Upper lobe of right lung (tissue), 1 donor: ENCODE measurements around the gene DIDO1. TPM values are rescaled to one million over a fixed set of nuclear protein-coding genes. Genes with fewer than 3 reads are reported as not detected.
A peak's percentile ranks its signal among the peaks of the same experiment; 100 is the strongest.

ENCODE experiments used
- ATAC-seq: fragments of 200-7000 bp; cut with Tn5 transposase; one replicate; pipeline ENCODE4 v1.9.1; 2020; ENCODE audit warnings: mild to moderate bottlenecking, moderate library complexity
- DNase-seq: peaks from one replicate; pipeline ENCODE4 v3.0.0-alpha.2; 2020
- H3K27ac ChIP-seq: fragments of 200-600 bp; one replicate; pipeline ENCODE4 v1.8.0; 2022
- H3K27me3 ChIP-seq: fragments of 200-600 bp; one replicate; pipeline ENCODE4 v1.8.0; 2022; ENCODE audit warnings: mild to moderate bottlenecking
- H3K36me3 ChIP-seq: fragments of 200-600 bp; one replicate; pipeline ENCODE4 v1.8.0; 2022
- H3K4me1 ChIP-seq: fragments of 200-600 bp; one replicate; pipeline ENCODE4 v1.8.0; 2022
- H3K4me3 ChIP-seq: fragments of 200-600 bp; one replicate; pipeline ENCODE4 v1.8.0; 2022; ENCODE audit warnings: mild to moderate bottlenecking
- H3K9me3 ChIP-seq: fragments of 200-600 bp; one replicate; pipeline ENCODE4 v1.8.0; 2022
- intact Hi-C: fragments of 100-400 bp; cut with DNase I; formaldehyde crosslinking; loops from one replicate; pipeline ENCODE4 v1.11.0; 2022
- total RNA-seq: library from RNA; stranded (reverse); fragmentation: NEBNext Ultra II Directional; extraction: Animal tissue kit (Norgen Biotek cat#: 25700); gene quantifications from one replicate; pipeline ENCODE4 v1.2.1, GENCODE V29; 2021
- TF ChIP-seq, protein P1 (sequence below): fragments of 200-600 bp; IDR thresholded peaks from one replicate; pipeline ENCODE4 v1.8.0; 2022; ENCODE audit warnings: antibody characterized with exemption
- donor health status: DM: no; HTN: yes; CAD: no; lungs with severe emphysema.

The DIDO1 gene
- total RNA-seq, 1 donor from 2014 or later = 55.5 TPM

DNA sequence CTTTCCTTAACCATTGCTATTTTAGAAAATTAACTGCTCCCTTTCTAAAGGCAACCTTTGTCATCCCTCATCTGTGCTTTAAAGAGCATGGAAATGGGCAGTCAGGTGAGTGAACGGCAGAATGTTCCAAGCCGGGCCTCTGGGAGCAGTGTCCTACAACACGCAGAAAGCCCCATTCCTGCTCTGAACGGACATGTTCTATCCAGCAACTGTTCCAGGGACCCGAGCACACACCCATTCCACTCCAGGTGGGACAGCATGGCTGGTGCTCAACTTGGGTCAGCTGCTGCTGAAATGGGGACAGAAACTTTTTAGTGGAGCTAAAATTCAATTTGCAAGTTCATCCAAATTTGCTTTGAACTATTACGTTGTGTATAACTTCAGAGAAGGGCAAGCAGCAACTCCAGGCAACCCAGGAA, 26.7 kb downstream of the DIDO1 start:
- no peak overlapping the region for H3K27ac ChIP-seq
- peaks cover 57% of the 10 kb centered on the region for H3K36me3 ChIP-seq
- TF ChIP-seq, protein P1, sequence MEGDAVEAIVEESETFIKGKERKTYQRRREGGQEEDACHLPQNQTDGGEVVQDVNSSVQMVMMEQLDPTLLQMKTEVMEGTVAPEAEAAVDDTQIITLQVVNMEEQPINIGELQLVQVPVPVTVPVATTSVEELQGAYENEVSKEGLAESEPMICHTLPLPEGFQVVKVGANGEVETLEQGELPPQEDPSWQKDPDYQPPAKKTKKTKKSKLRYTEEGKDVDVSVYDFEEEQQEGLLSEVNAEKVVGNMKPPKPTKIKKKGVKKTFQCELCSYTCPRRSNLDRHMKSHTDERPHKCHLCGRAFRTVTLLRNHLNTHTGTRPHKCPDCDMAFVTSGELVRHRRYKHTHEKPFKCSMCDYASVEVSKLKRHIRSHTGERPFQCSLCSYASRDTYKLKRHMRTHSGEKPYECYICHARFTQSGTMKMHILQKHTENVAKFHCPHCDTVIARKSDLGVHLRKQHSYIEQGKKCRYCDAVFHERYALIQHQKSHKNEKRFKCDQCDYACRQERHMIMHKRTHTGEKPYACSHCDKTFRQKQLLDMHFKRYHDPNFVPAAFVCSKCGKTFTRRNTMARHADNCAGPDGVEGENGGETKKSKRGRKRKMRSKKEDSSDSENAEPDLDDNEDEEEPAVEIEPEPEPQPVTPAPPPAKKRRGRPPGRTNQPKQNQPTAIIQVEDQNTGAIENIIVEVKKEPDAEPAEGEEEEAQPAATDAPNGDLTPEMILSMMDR = no peak
- H3K4me1 ChIP-seq = peaks cover 18% of the 10 kb centered on the region
- no peaks in the 10 kb centered on the region for H3K9me3 ChIP-seq
- DNase-seq (no peak), ATAC-seq (peak; percentile 47)
- H3K4me3 ChIP-seq = no peak overlapping the region
- H3K27me3 ChIP-seq = no peaks in the 10 kb centered on the region
- intact Hi-C loops = no loop called here

DNA sequence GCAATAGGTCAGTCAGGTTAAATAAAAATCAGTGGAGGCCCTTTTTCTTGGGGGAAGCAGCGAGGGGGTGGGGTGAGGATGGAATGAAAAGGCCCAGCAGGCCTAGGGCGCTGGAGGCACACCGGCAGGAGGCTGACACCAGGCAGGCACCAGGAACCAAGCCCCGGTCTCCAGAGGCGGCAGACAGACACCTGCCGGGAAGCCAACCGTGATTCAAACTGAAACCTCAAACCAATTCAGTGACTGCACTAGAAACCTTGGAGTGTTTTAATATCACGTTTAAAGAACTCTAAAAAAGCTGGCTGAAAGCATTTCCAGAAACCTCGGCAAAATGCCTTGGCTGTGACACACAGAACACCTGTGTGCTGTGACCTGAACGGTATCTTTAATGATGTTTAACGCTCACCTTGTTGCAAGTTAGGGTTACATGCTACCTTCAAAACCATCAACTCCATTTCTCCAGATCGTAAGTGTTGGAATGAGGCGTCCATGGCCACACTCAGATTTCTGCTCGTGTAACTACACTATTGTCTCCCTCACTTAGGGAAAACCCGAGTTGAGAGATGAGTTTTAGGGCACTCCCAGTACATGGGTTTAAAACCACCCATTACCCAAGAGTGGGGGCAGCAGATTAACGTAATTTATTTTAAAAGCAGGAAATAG, 27.2 kb downstream of the DIDO1 start:
- TF ChIP-seq, protein P1 = no peak
- H3K36me3 ChIP-seq = peaks cover 57% of the 10 kb centered on the region
- intact Hi-C loops = no loop called here
- no peaks in the 10 kb centered on the region for H3K9me3 ChIP-seq
- H3K27me3 ChIP-seq = no peaks in the 10 kb centered on the region
- no peak overlapping the region for H3K4me3 ChIP-seq
- no peak for ATAC-seq
- H3K4me1 ChIP-seq = peaks cover 18% of the 10 kb centered on the region
- DNase-seq = no peak
- no peak overlapping the region for H3K27ac ChIP-seq

DNA sequence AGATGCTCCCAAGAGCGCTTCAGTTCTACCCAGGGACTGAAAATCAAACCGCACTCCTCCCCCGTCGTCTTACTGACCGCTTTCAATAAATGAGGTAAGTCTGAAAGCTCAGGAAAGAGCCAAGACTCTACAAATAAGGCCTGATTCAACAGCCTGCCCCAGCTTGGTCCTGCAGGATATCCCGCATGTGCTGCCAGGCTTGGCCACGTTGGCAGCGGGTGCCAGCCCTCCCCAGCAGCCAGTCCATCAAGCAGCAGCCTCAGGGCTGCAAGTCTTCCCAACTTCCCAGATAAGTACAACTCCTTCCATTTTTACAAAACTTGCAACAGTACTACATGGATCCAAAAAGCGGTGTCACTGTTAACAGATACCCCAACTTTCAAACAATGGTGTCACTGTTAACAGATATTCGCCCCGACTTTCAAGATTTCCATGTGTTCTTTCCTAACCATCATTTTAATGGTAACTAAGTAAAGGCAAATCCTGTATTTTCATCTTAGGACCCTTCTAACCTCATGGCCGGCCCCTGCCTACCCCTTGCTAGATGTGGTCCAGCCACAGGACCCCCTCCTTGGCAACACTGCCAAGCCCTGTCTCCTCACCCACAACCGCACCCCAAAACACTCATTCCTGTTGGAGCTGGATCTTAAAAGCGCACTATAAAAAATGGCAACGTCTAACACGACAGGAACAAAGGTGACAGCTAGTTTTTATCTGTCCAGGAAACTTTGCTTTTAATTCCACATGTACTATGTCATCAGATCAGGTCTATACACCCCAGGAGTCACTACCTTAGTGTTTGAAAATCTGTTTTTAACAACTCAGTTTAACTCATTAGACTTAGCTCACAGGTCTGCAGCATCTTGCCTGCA, 28.0 kb downstream of the DIDO1 start:
- Histone ChIP-seq H3K27ac (no peak overlapping the region), H3K4me1 (peaks cover 18% of the 10 kb centered on the region), H3K9me3 (no peaks in the 10 kb centered on the region), H3K36me3 (peaks cover 57% of the 10 kb centered on the region), H3K4me3 (no peak overlapping the region), H3K27me3 (no peaks in the 10 kb centered on the region)
- no peak for ATAC-seq
- intact Hi-C loops = no loop called here
- TF ChIP-seq, protein P1 = no peak
- DNase-seq = no peak

DNA sequence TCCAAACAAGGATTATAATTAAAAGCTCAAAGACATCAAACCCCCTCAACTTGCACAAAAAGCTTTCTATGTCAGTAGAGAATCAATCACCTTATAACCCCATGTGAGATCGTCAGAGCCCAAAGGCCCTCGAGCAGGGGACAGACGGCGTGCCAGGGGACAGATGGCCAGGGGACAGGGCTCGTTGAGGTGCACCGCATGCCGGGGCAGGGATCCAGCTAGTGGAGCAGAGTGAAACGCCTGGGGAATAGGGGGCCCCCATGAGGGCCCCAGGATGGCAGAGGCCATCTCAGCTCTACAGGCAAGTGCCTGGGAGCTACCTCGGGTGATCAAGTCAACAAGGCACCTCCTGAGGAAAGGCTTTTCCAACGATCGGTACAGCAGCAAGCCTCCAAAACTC, 28.6 kb downstream of the DIDO1 start:
- no peak for ATAC-seq
- H3K27ac ChIP-seq = no peak overlapping the region
- peaks cover 57% of the 10 kb centered on the region for H3K36me3 ChIP-seq
- DNase-seq = no peak
- no peaks in the 10 kb centered on the region for H3K27me3 ChIP-seq
- H3K4me3 ChIP-seq = no peak overlapping the region
- intact Hi-C loops = no loop called here
- peaks cover 18% of the 10 kb centered on the region for H3K4me1 ChIP-seq
- H3K9me3 ChIP-seq = no peaks in the 10 kb centered on the region
- TF ChIP-seq, protein P1 = no peak

DNA sequence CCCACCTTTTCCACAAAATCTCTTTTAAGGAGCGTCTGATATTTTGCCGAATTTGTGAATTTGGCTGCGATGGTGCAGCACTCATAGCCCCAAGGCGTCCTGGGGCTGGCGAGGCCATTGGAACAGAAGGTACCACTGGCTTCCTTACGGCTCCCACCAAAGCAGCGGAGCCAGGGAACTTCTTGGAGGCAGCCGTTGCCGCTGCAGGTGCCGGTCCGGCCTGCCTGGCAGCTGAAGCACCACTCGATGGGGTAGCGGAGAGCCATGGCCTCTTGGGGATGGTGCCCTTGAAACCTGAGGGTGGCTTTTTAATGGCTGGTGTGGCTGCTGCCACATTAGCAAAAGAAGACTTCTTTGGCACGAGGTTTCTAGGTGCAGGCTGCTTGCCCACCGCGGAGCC, 29.8 kb downstream of the DIDO1 start:
- Histone ChIP-seq H3K36me3 (peaks cover 57% of the 10 kb centered on the region), H3K4me1 (peaks cover 18% of the 10 kb centered on the region), H3K4me3 (no peak overlapping the region), H3K27ac (no peak overlapping the region), H3K27me3 (no peaks in the 10 kb centered on the region), H3K9me3 (no peaks in the 10 kb centered on the region)
- TF ChIP-seq, protein P1 = no peak
- intact Hi-C loops = no loop called here
- ATAC-seq (no peak), DNase-seq (no peak)
